K562 (cell line): ENCODE results near the gene GRID2IP. TPM values are rescaled to one million over a fixed set of nuclear protein-coding genes. Genes with fewer than 3 reads are reported as not detected.

Source experiments
- BRD9 ChIP-seq: fragments of 450-650 bp; IDR thresholded peaks from 2 replicates; pipeline ENCODE4 v1.6.1; 2018; ENCODE audit warnings: low read depth; ENCODE audit not compliant: partially characterized antibody
- E2F1 ChIP-seq: sonication (generic); formaldehyde crosslinking; IDR thresholded peaks from 2 replicates; pipeline ENCODE4 v1.8.1; 2023; ENCODE audit warnings: mild to moderate bottlenecking, missing genetic modification reagents, moderate library complexity
- ELF2 ChIP-seq: fragments of 250-450 bp; sonication (Bioruptor Pico); IDR thresholded peaks from 2 replicates; pipeline ENCODE4 v1.5.0; 2021; ENCODE audit warnings: mild to moderate bottlenecking
- ETV1 ChIP-seq: fragments of 450-650 bp; conservative IDR thresholded peaks from 2 replicates; pipeline ENCODE4 v1.6.1; 2016; ENCODE audit warnings: missing genetic modification characterization, control low read depth, low read depth, missing compliant biosample characterization
- FIP1L1 ChIP-seq: fragments of 200-400 bp; formaldehyde crosslinking; IDR thresholded peaks from 2 replicates; pipeline ENCODE4 v1.6.1; 2018; ENCODE audit warnings: mild to moderate bottlenecking, low read depth, low read length; ENCODE audit not compliant: poor library complexity, severe bottlenecking
- PKNOX1 ChIP-seq: fragments of 450-650 bp; IDR thresholded peaks from 2 replicates; pipeline ENCODE4 v1.6.1; 2016
- POLR2AphosphoS2 ChIP-seq: IDR thresholded peaks from 2 replicates; pipeline ENCODE4 v1.6.1; 2012; ENCODE audit warnings: low read length, improper control_type of control experiment
- POLR2AphosphoS5 ChIP-seq: IDR thresholded peaks from 2 replicates; pipeline ENCODE4 v1.6.1; 2011; ENCODE audit warnings: mild to moderate bottlenecking, low read depth, low read length, moderate library complexity; ENCODE audit not compliant: control insufficient read depth, insufficient read depth
- SRF ChIP-seq, 2 experiments: fragments of 250-450, 450-650 bp in 1 of 2; sonication (Bioruptor Pico) in 1 of 2; sonication (generic) in 1 of 2; formaldehyde crosslinking; IDR thresholded peaks; 2 replicates each; pipeline versions ENCODE4 v1.5.0 to v1.5.1; 2020 to 2022; ENCODE audit warnings: mild to moderate bottlenecking in 1 of 2, missing genetic modification reagents in 1 of 2
- TAF1 ChIP-seq: IDR thresholded peaks from 2 replicates; pipeline ENCODE4 v1.6.1; 2011; ENCODE audit warnings: mild to moderate bottlenecking, low read length, moderate library complexity; ENCODE audit not compliant: insufficient read depth, control insufficient read depth, severe bottlenecking; ENCODE audit errors: extremely low read depth
- ZNF592 ChIP-seq: fragments of 450-650 bp; IDR thresholded peaks from 2 replicates; pipeline ENCODE4 v1.6.1; 2017; ENCODE audit warnings: antibody characterized with exemption, mild to moderate bottlenecking
- polyA plus RNA-seq, 8 experiments: library from polyadenylated mRNA; depleted of rRNA in 4 of 8; stranded (reverse) in 5 of 8; unstranded in 3 of 8; fragments of >200 nt; fragmentation: Nextera tagmentation in 2 of 8; fragmentation: Illumina TruSeq in 1 of 8; extraction: Ambion mirVana in 2 of 8; extraction: Trizol in 1 of 8; gene quantifications; 2 replicates each; pipeline versions ENCODE4 v1.2.1 to v1.2.3, GENCODE V29; 2011 to 2014; ENCODE audit warnings: inconsistent platforms in 1 of 8, missing spikeins in 1 of 8
- total RNA-seq, 7 experiments: library from RNA; depleted of rRNA in 6 of 7; stranded (reverse); fragments of >200 nt in 6 of 7; fragmentation: Illumina TruSeq in 2 of 7; extraction: Trizol in 2 of 7; gene quantifications; 2 replicates each; pipeline versions ENCODE4 v1.2.1 to v1.2.3, GENCODE V29; 2011 to 2021; ENCODE audit warnings: low replicate concordance in 1 of 7
- TF ChIP-seq, protein P1 (sequence below), 2 experiments: fragments of 450-650 bp; conservative IDR thresholded peaks; 2 replicates each; pipeline ENCODE4 v1.6.1; 2017; ENCODE audit warnings: mild to moderate bottlenecking in 2 of 2, moderate library complexity in 2 of 2

GRID2IP gene
- total and polyA plus RNA-seq, 9 of the 15 experiments (the other 6 are each of a cell fraction or from before 2014, with no cell fraction given), result not detected

DNA sequence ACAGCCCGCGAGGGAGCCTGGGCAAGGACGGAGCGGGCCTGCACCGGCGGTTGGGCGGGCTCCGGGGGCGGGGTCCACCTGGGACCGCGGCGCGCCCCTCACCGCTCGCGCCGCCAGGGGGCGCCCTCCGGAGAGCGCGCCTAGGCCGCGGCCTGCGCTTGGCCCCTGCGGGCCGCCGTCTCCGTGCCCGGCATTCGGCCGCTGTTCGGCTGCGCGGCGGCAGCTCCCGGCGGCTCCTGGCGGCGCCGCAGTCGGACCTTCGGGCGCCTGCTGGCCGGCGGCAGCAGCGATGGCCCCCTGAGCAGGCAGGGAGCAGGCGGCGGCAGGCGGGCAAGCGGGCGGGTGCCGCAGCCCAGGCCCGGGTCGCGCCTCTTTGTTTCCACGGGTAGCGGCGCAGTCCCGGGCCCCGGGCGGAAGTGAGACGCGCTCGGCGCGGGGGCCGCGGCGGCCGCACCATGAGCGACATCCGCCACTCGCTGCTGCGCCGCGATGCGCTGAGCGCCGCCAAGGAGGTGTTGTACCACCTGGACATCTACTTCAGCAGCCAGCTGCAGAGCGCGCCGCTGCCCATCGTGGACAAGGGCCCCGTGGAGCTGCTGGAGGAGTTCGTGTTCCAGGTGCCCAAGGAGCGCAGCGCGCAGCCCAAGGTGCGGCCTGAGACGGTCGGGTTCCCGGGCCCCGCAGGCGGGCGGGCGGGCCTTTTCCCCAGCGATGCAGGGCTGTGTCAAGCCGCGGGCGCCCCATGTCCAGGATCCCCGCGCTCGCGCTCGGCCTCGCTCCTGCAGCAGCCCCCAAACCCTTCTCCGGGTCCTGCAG lies 38.8 kb upstream of the GRID2IP start, which contains the start of gene INTS15 (continued):
- TF ChIP-seq E2F1 (CRISPR knock-in tag), result 0 out of 2 replicates have a peak, but pooled peaks have one; percentile 17
- peak; percentile 72; the same call in 1 of the 2 replicates for TF ChIP-seq POLR2AphosphoS5
- peak; percentile 67; the same call in 1 of the 2 replicates for TF ChIP-seq ZNF592
- peak; percentile 52 for TF ChIP-seq ETV1 (tag)
- TF ChIP-seq ELF2 (CRISPR knock-in tag), result peak; percentile 37; the same call in 1 of the 2 replicates
- peak; percentile 80; the same call in 1 of the 2 replicates for TF ChIP-seq POLR2AphosphoS2
- TF ChIP-seq FIP1L1, result peak; percentile 39
- peak; percentile 95 for TF ChIP-seq TAF1
- peak; percentile 14; the same call in 1 of the 2 replicates for TF ChIP-seq PKNOX1
- TF ChIP-seq, protein P1, sequence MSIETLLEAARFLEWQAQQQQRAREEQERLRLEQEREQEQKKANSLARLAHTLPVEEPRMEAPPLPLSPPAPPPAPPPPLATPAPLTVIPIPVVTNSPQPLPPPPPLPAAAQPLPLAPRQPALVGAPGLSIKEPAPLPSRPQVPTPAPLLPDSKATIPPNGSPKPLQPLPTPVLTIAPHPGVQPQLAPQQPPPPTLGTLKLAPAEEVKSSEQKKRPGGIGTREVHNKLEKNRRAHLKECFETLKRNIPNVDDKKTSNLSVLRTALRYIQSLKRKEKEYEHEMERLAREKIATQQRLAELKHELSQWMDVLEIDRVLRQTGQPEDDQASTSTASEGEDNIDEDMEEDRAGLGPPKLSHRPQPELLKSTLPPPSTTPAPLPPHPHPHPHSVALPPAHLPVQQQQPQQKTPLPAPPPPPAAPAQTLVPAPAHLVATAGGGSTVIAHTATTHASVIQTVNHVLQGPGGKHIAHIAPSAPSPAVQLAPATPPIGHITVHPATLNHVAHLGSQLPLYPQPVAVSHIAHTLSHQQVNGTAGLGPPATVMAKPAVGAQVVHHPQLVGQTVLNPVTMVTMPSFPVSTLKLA (conservative IDR thresholded peaks at IDR 0.05), result peak in 1 of 2 experiments; percentile 62; a peak in 1 of 4 replicates
- TF ChIP-seq BRD9, result no peak
- 0 out of 4 replicates have a peak, but pooled peaks of 1 of the 2 experiments have one; percentile 1 for TF ChIP-seq SRF (CRISPR knock-in tag; IDR thresholded peaks at IDR 0.05)
